Trophoblast cell (in vitro differentiated cells and primary cell): ENCODE measurements around the gene PHOX2A.
"Not testable (repeated sequence)": the region's sequence is repeated elsewhere in the genome, so short reads cannot be mapped to it uniquely, and the experiment has no call there.

ENCODE experiments used
- DNase-seq, 2 donors: peaks; one replicate each; pipeline ENCODE4 v3.0.0-alpha.2; 2016
- H2AFZ ChIP-seq: 2 replicates; pipeline ENCODE4 v1.6.1; 2013; ENCODE audit warnings: low read length, moderate library complexity, mild to moderate bottlenecking; ENCODE audit not compliant: insufficient read depth, poor library complexity
- H2AK5ac ChIP-seq: 2 replicates; pipeline ENCODE4 v1.6.1; 2013; ENCODE audit warnings: mild to moderate bottlenecking, low read length
- H2BK120ac ChIP-seq: 2 replicates; pipeline ENCODE4 v1.6.1; 2013; ENCODE audit warnings: low read length, mild to moderate bottlenecking, moderate library complexity; ENCODE audit not compliant: insufficient read depth, poor library complexity
- H2BK12ac ChIP-seq: 2 replicates; pipeline ENCODE4 v1.6.1; 2013; ENCODE audit warnings: mild to moderate bottlenecking, low read length, moderate library complexity
- H2BK5ac ChIP-seq: 2 replicates; pipeline ENCODE4 v1.6.1; 2013; ENCODE audit warnings: low read length, low read depth, moderate library complexity, mild to moderate bottlenecking; ENCODE audit not compliant: poor library complexity
- H3K14ac ChIP-seq: 2 replicates; pipeline ENCODE4 v1.6.1; 2013; ENCODE audit warnings: mild to moderate bottlenecking, low read length
- H3K18ac ChIP-seq: 2 replicates; pipeline ENCODE4 v1.6.1; 2013; ENCODE audit warnings: mild to moderate bottlenecking, low read length
- H3K23ac ChIP-seq: 2 replicates; pipeline ENCODE4 v1.6.1; 2013; ENCODE audit warnings: low read length
- H3K27ac ChIP-seq: 2 replicates; pipeline ENCODE4 v1.5.1; 2013; ENCODE audit warnings: low read depth, mild to moderate bottlenecking, inconsistent platforms, low read length, moderate library complexity
- H3K27me3 ChIP-seq: 2 replicates; pipeline ENCODE4 v1.6.1; 2013; ENCODE audit warnings: inconsistent platforms, mild to moderate bottlenecking, low read length, moderate library complexity; ENCODE audit not compliant: insufficient read depth
- H3K36me3 ChIP-seq, 2 experiments: 1 replicate in 1 of 2; 2 replicates in 1 of 2; pipeline ENCODE4 v1.6.1; 2013; ENCODE audit warnings: low read length in 2 of 2, mild to moderate bottlenecking in 2 of 2, moderate library complexity in 1 of 2; ENCODE audit not compliant: insufficient read depth in 2 of 2, control insufficient read depth in 1 of 2
- H3K4ac ChIP-seq: 2 replicates; pipeline ENCODE4 v1.6.1; 2013; ENCODE audit warnings: low read depth, mild to moderate bottlenecking, low read length, moderate library complexity
- H3K4me1 ChIP-seq, 2 experiments: 1 replicate in 1 of 2; 2 replicates in 1 of 2; pipeline ENCODE4 v1.6.1; 2013; ENCODE audit warnings: low read length in 2 of 2, mild to moderate bottlenecking in 2 of 2, moderate library complexity in 1 of 2; ENCODE audit not compliant: insufficient read depth in 2 of 2, control insufficient read depth in 1 of 2
- H3K4me2 ChIP-seq: 2 replicates; pipeline ENCODE4 v1.6.1; 2013; ENCODE audit warnings: inconsistent platforms, mild to moderate bottlenecking, low read length, moderate library complexity
- H3K4me3 ChIP-seq: 2 replicates; pipeline ENCODE4 v1.5.1; 2013; ENCODE audit warnings: mild to moderate bottlenecking, low read depth, low read length, inconsistent platforms
- H3K79me1 ChIP-seq: one replicate; pipeline ENCODE4 v1.6.1; 2013; ENCODE audit warnings: low read length
- H3K79me2 ChIP-seq: 2 replicates; pipeline ENCODE4 v1.6.1; 2013; ENCODE audit warnings: low read length, mild to moderate bottlenecking; ENCODE audit not compliant: control insufficient read depth, insufficient read depth, poor library complexity
- H3K9ac ChIP-seq: 2 replicates; pipeline ENCODE4 v1.6.1; 2013; ENCODE audit warnings: mild to moderate bottlenecking, low read length
- H3K9me3 ChIP-seq: 2 replicates; pipeline ENCODE4 v1.6.1; 2013; ENCODE audit warnings: low read depth, mild to moderate bottlenecking, control low read depth, inconsistent platforms, low read length; ENCODE audit not compliant: insufficient read depth
- H4K12ac ChIP-seq: 2 replicates; pipeline ENCODE4 v1.6.1; 2013; ENCODE audit warnings: low read depth, mild to moderate bottlenecking, low read length, moderate library complexity
- H4K8ac ChIP-seq: 2 replicates; pipeline ENCODE4 v1.6.1; 2013; ENCODE audit warnings: low read depth, mild to moderate bottlenecking, low read length, moderate library complexity
- H4K91ac ChIP-seq: one replicate; pipeline ENCODE4 v1.6.1; 2013; ENCODE audit warnings: low read depth, mild to moderate bottlenecking, low read length, moderate library complexity
- WGBS: extraction: QIAGEN DNeasy Blood & Tissue Kit; methylation state at CpG from one replicate; pipeline ENCODE4 v1.1.7; 2013; ENCODE audit warnings: missing lambda C conversion rate; ENCODE audit not compliant: insufficient read length, insufficient coverage; ENCODE audit errors: extremely low coverage; 5-methylcytosine and 5-hydroxymethylcytosine counted together

Gene PHOX2A

DNA sequence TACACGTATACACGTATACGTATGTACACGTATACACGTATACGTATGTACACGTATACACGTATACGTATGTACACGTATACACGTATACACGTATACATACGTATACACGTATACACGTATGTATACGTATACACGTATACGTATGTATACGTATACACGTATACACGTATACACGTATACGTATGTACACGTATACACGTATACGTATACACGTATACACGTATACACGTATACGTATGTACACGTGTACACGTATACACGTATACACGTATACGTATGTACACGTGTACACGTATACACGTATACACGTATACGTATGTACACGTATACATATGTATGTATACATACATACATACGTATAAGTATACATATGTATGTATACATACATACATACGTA is 42.5 kb downstream of the PHOX2A start:
- not testable (repeated sequence) for H3K79me2 ChIP-seq

GRCh38 chr11:72195518-72196270 is 48.3 kb downstream of the PHOX2A start:
- no CpG with 5 or more reads among the region's 12 CpGs for WGBS
- H3K4me2 ChIP-seq = no peak overlapping the region
- no peak overlapping the region for H4K8ac ChIP-seq

More for the DNA sequence above, 42.5 kb downstream of the PHOX2A start:
- not testable (repeated sequence) for H3K79me1 ChIP-seq, H3K23ac ChIP-seq, H3K4me1 ChIP-seq, H4K91ac ChIP-seq, H2BK5ac ChIP-seq, H3K27me3 ChIP-seq, H3K4ac ChIP-seq, H3K9me3 ChIP-seq, H2AFZ ChIP-seq, H2BK12ac ChIP-seq, H3K18ac ChIP-seq, H3K4me3 ChIP-seq, H3K27ac ChIP-seq, H4K12ac ChIP-seq, H3K4me2 ChIP-seq, H2BK120ac ChIP-seq, H4K8ac ChIP-seq, H3K36me3 ChIP-seq, H3K14ac ChIP-seq, DNase-seq, H2AK5ac ChIP-seq, H3K9ac ChIP-seq
- WGBS = no CpG with 5 or more reads among the region's 43 CpGs

GRCh38 chr11:72191961-72192381 is 52.0 kb downstream of the PHOX2A start, which contains the start of gene FOLR1:
TSS of gene FOLR1 (plus strand) at chr11:72192140. CDS start at chr11:72192174, 34 bp downstream.
- Histone ChIP-seq H4K91ac (peak within 1 kb of the TSS; percentile 70), H2AFZ (no peak within 1 kb of the TSS), H3K18ac (no peak within 1 kb of the TSS), H3K4me2 (no peak within 1 kb of the TSS), H3K23ac (no peak within 1 kb of the TSS), H3K79me2 (no peaks in the 10 kb centered on the region), H2BK120ac (no peak within 1 kb of the TSS), H3K79me1 (peaks cover 5% of the 10 kb centered on the region), H2BK12ac (peak within 1 kb of the TSS; percentile 24), H3K4me3 (no peak within 1 kb of the TSS), H3K9ac (no peak within 1 kb of the TSS), H3K9me3 (peaks cover 3% of the 10 kb centered on the region), H3K4ac (no peak within 1 kb of the TSS), H2AK5ac (peak within 1 kb of the TSS; percentile 96), H4K12ac (no peak within 1 kb of the TSS), H4K8ac (peak within 1 kb of the TSS; percentile 6), H3K4me1 (peaks cover 15 to 22% of the 10 kb centered on the region in 2 experiments), H2BK5ac (no peak within 1 kb of the TSS), H3K27me3 (no peaks in the 10 kb centered on the region), H3K14ac (no peak within 1 kb of the TSS), H3K27ac (no peak within 1 kb of the TSS), H3K36me3 (no peaks in the 10 kb centered on the region)
- no CpG with 5 or more reads among the region's 5 CpGs for WGBS
- DNase-seq = peak; percentile 46 to 52

More at GRCh38 chr11:72195518-72196270, 48.3 kb downstream of the PHOX2A start:
- Histone ChIP-seq H3K4me1 (peaks cover 11 to 13% of the 10 kb centered on the region in 2 experiments), H3K4ac (no peak overlapping the region), H3K14ac (no peak overlapping the region), H3K23ac (no peak overlapping the region), H4K91ac (no peak overlapping the region), H3K36me3 (no peaks in the 10 kb centered on the region), H3K79me2 (no peaks in the 10 kb centered on the region), H3K9ac (no peak overlapping the region), H3K9me3 (peaks cover 3% of the 10 kb centered on the region), H2BK120ac (no peak overlapping the region), H3K27ac (no peak overlapping the region), H2BK12ac (no peak overlapping the region), H2AFZ (no peak overlapping the region), H3K18ac (no peak overlapping the region), H3K79me1 (peaks cover 5% of the 10 kb centered on the region), H3K4me3 (no peak overlapping the region), H2BK5ac (no peak overlapping the region), H3K27me3 (no peaks in the 10 kb centered on the region), H2AK5ac (no peak overlapping the region), H4K12ac (no peak overlapping the region)
- DNase-seq = no peak

- Histone ChIP-seq H3K9me3 (peaks cover 3% of the 10 kb centered on the region), H3K4me2 (no peak overlapping the region), H3K79me2 (no peaks in the 10 kb centered on the region), H2AK5ac (peak overlapping the region; percentile 96), H4K91ac (peak overlapping the region; percentile 70), H2BK5ac (no peak overlapping the region), H3K14ac (no peak overlapping the region), H4K12ac (no peak overlapping the region), H4K8ac (peak overlapping the region; percentile 32), H3K36me3 (no peaks in the 10 kb centered on the region), H3K23ac (no peak overlapping the region), H2AFZ (no peak overlapping the region), H2BK120ac (no peak overlapping the region), H3K9ac (no peak overlapping the region), H3K27ac (no peak overlapping the region), H2BK12ac (peak overlapping the region; percentile 90), H3K79me1 (peaks cover 5% of the 10 kb centered on the region), H3K27me3 (no peaks in the 10 kb centered on the region), H3K4ac (no peak overlapping the region), H3K4me3 (no peak overlapping the region), H3K18ac (no peak overlapping the region), H3K4me1 (peaks cover 15 to 22% of the 10 kb centered on the region in 2 experiments)
- no CpG with 5 or more reads among the region's 5 CpGs for WGBS
- peak in 1 of 2 donors; percentile 50 for DNase-seq
Measured at GRCh38 chr11:72190631-72191071, 53.3 kb downstream of the PHOX2A start.
